ENCODE data around the gene BPIFB3. TPM values are rescaled to one million over a fixed set of nuclear protein-coding genes. Genes with fewer than 3 reads are reported as not detected.

The BPIFB3 gene
- polyA plus RNA-seq, 3 donors, result not detected

- Mint-ChIP-seq H3K9me3 (peaks cover 0 to 2% (median 0%) of the 10 kb centered on the region in 7 donors), H3K36me3 (no peaks in the 10 kb centered on the region), H3K4me1 (no peaks in the 10 kb centered on the region), H3K27ac (no peak overlapping the region), H3K4me3 (no peak overlapping the region), H3K27me3 (ENCODE audit: low read depth in 3 of 3) (peaks cover 1 to 3% (median 1%) of the 10 kb centered on the region in 3 donors)
- H3K9ac ChIP-seq (ENCODE audit: insufficient read depth, low read length, poor library complexity, severe bottlenecking), result no peak overlapping the region
- DNase-seq, result no peak
- intact Hi-C loops (cut with micrococcal nuclease), result no loop called here
- no peaks in the 10 kb centered on the region for H3K9me3 ChIP-seq (replicated peaks in 1 of 2; ENCODE audit: control insufficient read depth in 1 of 2, insufficient read depth in 1 of 2, low read length in 2 of 2)
- H3K27me3 ChIP-seq (ENCODE audit: control insufficient read depth in 2 of 2, insufficient read depth in 2 of 2, low read length in 2 of 2), result no peaks in the 10 kb centered on the region
- H3K27ac ChIP-seq (ENCODE audit: low read depth in 1 of 2, low read length in 2 of 2), result no peak overlapping the region
- TF ChIP-seq, protein P1, sequence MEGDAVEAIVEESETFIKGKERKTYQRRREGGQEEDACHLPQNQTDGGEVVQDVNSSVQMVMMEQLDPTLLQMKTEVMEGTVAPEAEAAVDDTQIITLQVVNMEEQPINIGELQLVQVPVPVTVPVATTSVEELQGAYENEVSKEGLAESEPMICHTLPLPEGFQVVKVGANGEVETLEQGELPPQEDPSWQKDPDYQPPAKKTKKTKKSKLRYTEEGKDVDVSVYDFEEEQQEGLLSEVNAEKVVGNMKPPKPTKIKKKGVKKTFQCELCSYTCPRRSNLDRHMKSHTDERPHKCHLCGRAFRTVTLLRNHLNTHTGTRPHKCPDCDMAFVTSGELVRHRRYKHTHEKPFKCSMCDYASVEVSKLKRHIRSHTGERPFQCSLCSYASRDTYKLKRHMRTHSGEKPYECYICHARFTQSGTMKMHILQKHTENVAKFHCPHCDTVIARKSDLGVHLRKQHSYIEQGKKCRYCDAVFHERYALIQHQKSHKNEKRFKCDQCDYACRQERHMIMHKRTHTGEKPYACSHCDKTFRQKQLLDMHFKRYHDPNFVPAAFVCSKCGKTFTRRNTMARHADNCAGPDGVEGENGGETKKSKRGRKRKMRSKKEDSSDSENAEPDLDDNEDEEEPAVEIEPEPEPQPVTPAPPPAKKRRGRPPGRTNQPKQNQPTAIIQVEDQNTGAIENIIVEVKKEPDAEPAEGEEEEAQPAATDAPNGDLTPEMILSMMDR (IDR thresholded peaks at IDR 0.05), result no peak
- 95% methylated on average over 17 of the region's 18 CpGs for WGBS (ENCODE audit: insufficient coverage)
- H4K20me1 ChIP-seq (ENCODE audit: insufficient read depth, low read length), result no peaks in the 10 kb centered on the region
- no peaks in the 10 kb centered on the region for H3K36me3 ChIP-seq (replicated peaks in 1 of 2; ENCODE audit: control insufficient read depth in 1 of 2, insufficient read depth in 2 of 2, low read length in 2 of 2)
- no peak overlapping the region for H2AFZ ChIP-seq (ENCODE audit: insufficient read depth, low read depth, low read length, poor library complexity, severe bottlenecking)
- H3K79me2 ChIP-seq (ENCODE audit: insufficient read depth, low read length), result no peaks in the 10 kb centered on the region
- H3K4me2 ChIP-seq (replicated peaks; ENCODE audit: extremely low read depth, low read length, poor library complexity, severe bottlenecking), result no peak overlapping the region
- H3K4me1 ChIP-seq (ENCODE audit: control insufficient read depth in 1 of 2, insufficient read depth in 2 of 2, low read length in 2 of 2), result no peaks in the 10 kb centered on the region
- no peak overlapping the region for H3K4me3 ChIP-seq (replicated peaks in 1 of 3; ENCODE audit: low read depth in 2 of 3, low read length in 3 of 3)
These were observed 33.2 kb upstream of the BPIFB3 start for GRCh38 chr20:33020278-33021161.

GRCh38 chr20:33021879-33022278 is 31.8 kb upstream of the BPIFB3 start:
- Histone ChIP-seq H2AFZ (ENCODE audit: insufficient read depth, low read depth, low read length, poor library complexity, severe bottlenecking) (no peak overlapping the region), H3K27me3 (ENCODE audit: control insufficient read depth in 2 of 2, insufficient read depth in 2 of 2, low read length in 2 of 2) (no peaks in the 10 kb centered on the region), H4K20me1 (ENCODE audit: insufficient read depth, low read length) (no peaks in the 10 kb centered on the region), H3K9ac (ENCODE audit: insufficient read depth, low read length, poor library complexity, severe bottlenecking) (no peak overlapping the region), H3K36me3 (replicated peaks in 1 of 2; ENCODE audit: control insufficient read depth in 1 of 2, insufficient read depth in 2 of 2, low read length in 2 of 2) (no peaks in the 10 kb centered on the region), H3K79me2 (ENCODE audit: insufficient read depth, low read length) (no peaks in the 10 kb centered on the region), H3K9me3 (replicated peaks in 1 of 2; ENCODE audit: control insufficient read depth in 1 of 2, insufficient read depth in 1 of 2, low read length in 2 of 2) (no peaks in the 10 kb centered on the region), H3K27ac (ENCODE audit: low read depth in 1 of 2, low read length in 2 of 2) (no peak overlapping the region), H3K4me3 (replicated peaks in 1 of 3; ENCODE audit: low read depth in 2 of 3, low read length in 3 of 3) (no peak overlapping the region), H3K4me2 (replicated peaks; ENCODE audit: extremely low read depth, low read length, poor library complexity, severe bottlenecking) (no peak overlapping the region), H3K4me1 (ENCODE audit: control insufficient read depth in 1 of 2, insufficient read depth in 2 of 2, low read length in 2 of 2) (no peaks in the 10 kb centered on the region)
- intact Hi-C loops (cut with micrococcal nuclease), result no loop called here
- 100% methylated on average over 2 of the region's 3 CpGs for WGBS (ENCODE audit: insufficient coverage)
- Mint-ChIP-seq H3K4me3 (no peak overlapping the region), H3K27ac (no peak overlapping the region), H3K9me3 (no peaks in the 10 kb centered on the region), H3K27me3 (ENCODE audit: low read depth in 3 of 3) (peaks cover 0 to 1% (median 1%) of the 10 kb centered on the region in 3 donors), H3K4me1 (no peaks in the 10 kb centered on the region), H3K36me3 (no peaks in the 10 kb centered on the region)
- TF ChIP-seq, protein P1 (IDR thresholded peaks at IDR 0.05), result no peak
- DNase-seq, result no peak

Measured in CD14-positive monocyte (primary cell).